ENCODE measurements around the gene IL20RA. TPM values are rescaled to one million over a fixed set of nuclear protein-coding genes. Genes with fewer than 3 reads are reported as not detected.
"Not testable (repeated sequence)": the region's sequence is repeated elsewhere in the genome, so short reads cannot be mapped to it uniquely, and the experiment has no call there.

IL20RA gene
- total RNA-seq, 1 donor, result 0.43 TPM

GRCh38 chr6:136979206-136979605 lies 65.6 kb downstream of the IL20RA start:
- TF ChIP-seq, protein P1, sequence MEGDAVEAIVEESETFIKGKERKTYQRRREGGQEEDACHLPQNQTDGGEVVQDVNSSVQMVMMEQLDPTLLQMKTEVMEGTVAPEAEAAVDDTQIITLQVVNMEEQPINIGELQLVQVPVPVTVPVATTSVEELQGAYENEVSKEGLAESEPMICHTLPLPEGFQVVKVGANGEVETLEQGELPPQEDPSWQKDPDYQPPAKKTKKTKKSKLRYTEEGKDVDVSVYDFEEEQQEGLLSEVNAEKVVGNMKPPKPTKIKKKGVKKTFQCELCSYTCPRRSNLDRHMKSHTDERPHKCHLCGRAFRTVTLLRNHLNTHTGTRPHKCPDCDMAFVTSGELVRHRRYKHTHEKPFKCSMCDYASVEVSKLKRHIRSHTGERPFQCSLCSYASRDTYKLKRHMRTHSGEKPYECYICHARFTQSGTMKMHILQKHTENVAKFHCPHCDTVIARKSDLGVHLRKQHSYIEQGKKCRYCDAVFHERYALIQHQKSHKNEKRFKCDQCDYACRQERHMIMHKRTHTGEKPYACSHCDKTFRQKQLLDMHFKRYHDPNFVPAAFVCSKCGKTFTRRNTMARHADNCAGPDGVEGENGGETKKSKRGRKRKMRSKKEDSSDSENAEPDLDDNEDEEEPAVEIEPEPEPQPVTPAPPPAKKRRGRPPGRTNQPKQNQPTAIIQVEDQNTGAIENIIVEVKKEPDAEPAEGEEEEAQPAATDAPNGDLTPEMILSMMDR (IDR thresholded peaks at IDR 0.05; ENCODE audit: insufficient read depth, low read depth, low read length), result no peak
- DNase-seq (ENCODE audit: low read depth), result no peak
- H3K4me3 ChIP-seq (ENCODE audit: low read depth, low read length), result no peak overlapping the region

- DNase-seq (ENCODE audit: low read depth), result no peak
- no peak overlapping the region for H3K4me3 ChIP-seq (ENCODE audit: low read depth, low read length)
- TF ChIP-seq, protein P1 (IDR thresholded peaks at IDR 0.05; ENCODE audit: insufficient read depth, low read depth, low read length), result no peak
Measured at GRCh38 chr6:136977075-136977474, 67.7 kb downstream of the IL20RA start.

DNA sequence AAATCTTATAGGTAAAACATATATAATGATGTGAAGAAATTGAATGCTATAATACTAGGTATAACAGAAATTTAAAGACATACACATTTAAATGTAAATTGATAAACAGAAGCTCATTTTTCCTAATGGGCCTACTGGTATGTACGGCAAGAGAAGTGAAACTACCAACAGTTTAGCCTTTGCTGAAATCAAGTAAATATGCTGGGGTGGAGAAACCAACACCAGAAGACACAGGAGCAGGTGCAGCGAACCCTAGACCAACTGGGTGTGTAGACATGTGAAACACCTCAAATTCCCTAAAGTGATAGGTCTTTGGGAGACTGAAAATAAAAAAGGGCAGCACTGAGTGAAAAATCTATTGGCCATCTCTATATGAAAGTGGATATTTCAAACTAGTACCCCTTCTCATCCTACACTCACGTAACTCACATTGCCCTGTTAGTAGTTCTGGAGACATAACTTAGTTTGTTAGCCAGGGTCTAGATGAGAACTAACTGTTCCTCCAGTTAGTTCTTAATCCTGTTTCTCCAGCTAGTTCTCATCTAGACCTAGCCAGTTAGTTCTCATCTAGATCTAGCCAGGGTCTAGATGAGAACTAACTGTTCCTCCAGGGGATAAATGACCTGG lies 69.6 kb downstream of the IL20RA start:
- no peak overlapping the region for H3K4me3 ChIP-seq (ENCODE audit: low read depth, low read length)
- TF ChIP-seq, protein P1 (IDR thresholded peaks at IDR 0.05; ENCODE audit: insufficient read depth, low read depth, low read length), result no peak
- DNase-seq (ENCODE audit: low read depth), result no peak

DNA sequence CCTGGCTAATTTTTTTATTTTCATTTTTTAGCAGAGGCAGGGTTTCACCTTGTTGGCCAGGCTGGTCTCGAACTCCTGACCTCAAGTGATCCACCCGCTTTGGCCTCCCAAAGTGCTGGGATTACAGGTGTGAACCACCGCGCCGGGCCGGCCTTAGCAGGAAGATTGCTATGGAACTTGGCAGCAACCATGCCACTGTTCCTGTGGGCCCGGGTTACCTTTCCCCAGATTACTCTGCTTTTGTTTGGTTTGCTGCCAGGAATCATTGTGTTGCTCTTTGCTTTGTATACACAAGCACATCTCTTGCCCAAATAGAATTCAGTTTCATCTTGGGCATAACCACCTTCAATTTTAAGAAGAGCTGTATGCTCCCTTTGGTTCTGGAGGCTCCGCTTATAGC lies 71.0 kb downstream of the IL20RA start:
- not testable (repeated sequence) for DNase-seq (ENCODE audit: low read depth); H3K4me3 ChIP-seq (ENCODE audit: low read depth, low read length)

GRCh38 chr6:136971609-136972008 lies 73.2 kb downstream of the IL20RA start:
- H3K4me3 ChIP-seq (ENCODE audit: low read depth, low read length), result no peak overlapping the region
- no peak for DNase-seq (ENCODE audit: low read depth)
- TF ChIP-seq, protein P1 (IDR thresholded peaks at IDR 0.05; ENCODE audit: insufficient read depth, low read depth, low read length), result no peak

DNA sequence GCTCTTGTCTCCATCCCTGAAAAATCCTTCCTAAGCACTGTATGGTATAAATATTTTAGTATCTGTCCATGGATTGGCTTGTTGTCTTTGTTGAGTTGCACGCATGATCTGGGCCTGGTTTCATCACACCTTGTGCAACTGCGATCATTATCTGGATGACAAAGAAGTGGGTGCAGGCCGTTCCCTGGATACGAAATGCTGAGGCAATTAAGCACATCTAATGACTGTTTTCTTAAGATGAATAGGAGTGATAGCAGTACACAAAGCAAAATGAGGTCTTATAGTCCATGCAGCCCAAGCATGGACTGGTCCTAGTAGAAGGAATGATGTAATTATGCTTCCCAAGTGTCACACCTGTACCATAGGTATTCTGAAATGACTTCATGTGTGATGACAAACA lies 74.8 kb downstream of the IL20RA start:
- TF ChIP-seq, protein P1 (IDR thresholded peaks at IDR 0.05; ENCODE audit: insufficient read depth, low read depth, low read length), result no peak
- no peak overlapping the region for H3K4me3 ChIP-seq (ENCODE audit: low read depth, low read length)
- DNase-seq (ENCODE audit: low read depth), result no peak

GRCh38 chr6:136969433-136969832 lies 75.3 kb downstream of the IL20RA start:
- TF ChIP-seq, protein P1 (IDR thresholded peaks at IDR 0.05; ENCODE audit: insufficient read depth, low read depth, low read length), result no peak
- no peak for DNase-seq (ENCODE audit: low read depth)
- H3K4me3 ChIP-seq (ENCODE audit: low read depth, low read length), result no peak overlapping the region

All from fibroblast of villous mesenchyme (primary cell).